OCI-LY3 (cell line): ENCODE results near the gene CAMK2G.

Experiments
- EZH2phosphoT487 ChIP-seq: fragments of 200-600 bp; shearing (Covaris generic); IDR thresholded peaks from 2 replicates; pipeline ENCODE4 v1.6.1; 2018; ENCODE audit warnings: antibody characterized with exemption, mixed run types, low read depth
- TF ChIP-seq, protein P1 (sequence below): fragments of 200-600, 300-600 bp; sonication (generic); IDR thresholded peaks from 2 replicates; pipeline ENCODE4 v1.5.1; 2014; ENCODE audit warnings: antibody characterized with exemption, low read length, low read depth

DNA sequence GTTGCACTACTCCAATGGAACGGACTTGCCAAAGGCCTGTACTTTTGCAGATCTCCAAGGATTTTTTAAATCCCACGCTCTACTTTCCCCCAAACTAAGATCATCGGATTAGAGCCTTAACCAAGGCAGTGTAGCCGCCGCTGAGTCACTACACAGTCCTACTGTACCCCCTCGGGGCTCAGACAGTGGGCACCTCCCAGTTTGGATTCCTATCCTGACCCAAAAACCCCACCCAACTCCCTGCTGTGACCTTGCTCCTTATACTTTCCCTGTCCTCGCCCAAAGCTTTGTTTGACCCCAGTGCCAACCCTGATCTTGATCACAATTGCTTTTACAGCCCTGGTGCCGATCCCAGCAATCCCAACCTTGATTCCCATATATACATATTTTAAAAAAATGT is 19.1 kb upstream of the CAMK2G start:
- TF ChIP-seq, protein P1, sequence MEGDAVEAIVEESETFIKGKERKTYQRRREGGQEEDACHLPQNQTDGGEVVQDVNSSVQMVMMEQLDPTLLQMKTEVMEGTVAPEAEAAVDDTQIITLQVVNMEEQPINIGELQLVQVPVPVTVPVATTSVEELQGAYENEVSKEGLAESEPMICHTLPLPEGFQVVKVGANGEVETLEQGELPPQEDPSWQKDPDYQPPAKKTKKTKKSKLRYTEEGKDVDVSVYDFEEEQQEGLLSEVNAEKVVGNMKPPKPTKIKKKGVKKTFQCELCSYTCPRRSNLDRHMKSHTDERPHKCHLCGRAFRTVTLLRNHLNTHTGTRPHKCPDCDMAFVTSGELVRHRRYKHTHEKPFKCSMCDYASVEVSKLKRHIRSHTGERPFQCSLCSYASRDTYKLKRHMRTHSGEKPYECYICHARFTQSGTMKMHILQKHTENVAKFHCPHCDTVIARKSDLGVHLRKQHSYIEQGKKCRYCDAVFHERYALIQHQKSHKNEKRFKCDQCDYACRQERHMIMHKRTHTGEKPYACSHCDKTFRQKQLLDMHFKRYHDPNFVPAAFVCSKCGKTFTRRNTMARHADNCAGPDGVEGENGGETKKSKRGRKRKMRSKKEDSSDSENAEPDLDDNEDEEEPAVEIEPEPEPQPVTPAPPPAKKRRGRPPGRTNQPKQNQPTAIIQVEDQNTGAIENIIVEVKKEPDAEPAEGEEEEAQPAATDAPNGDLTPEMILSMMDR, result no peak
- no peak for TF ChIP-seq EZH2phosphoT487
